Heart right ventricle (tissue), 16 donors: ENCODE results near the gene ACAP3. TPM values are rescaled to one million over a fixed set of nuclear protein-coding genes. Genes with fewer than 3 reads are reported as not detected.
A peak's percentile ranks its signal among the peaks of the same experiment; 100 is the strongest.

Source experiments
- ATAC-seq, 8 donors: fragments of 200-7000 bp; cut with Tn5 transposase; one replicate each; pipeline ENCODE4 v1.9.1; 2020; ENCODE audit warnings: mild to moderate bottlenecking in 8 of 8, moderate library complexity in 8 of 8, moderate number of reproducible peaks in 1 of 8
- DNase-seq, 2 donors: peaks; one replicate each; pipeline ENCODE4 v3.0.0-alpha.2; 2020
- H3K27ac ChIP-seq, 10 donors: fragments of 200-600 bp; sonication (generic) in 2 of 10; one replicate each; pipeline versions ENCODE4 v1.5.0 to v1.8.0; 2020 to 2022; ENCODE audit warnings: mild to moderate bottlenecking in 3 of 10
- H3K27me3 ChIP-seq, 7 donors: fragments of 200-600 bp; one replicate each; pipeline ENCODE4 v1.8.0; 2021 to 2022; ENCODE audit warnings: mild to moderate bottlenecking in 2 of 7
- H3K36me3 ChIP-seq, 9 donors: fragments of 200-600 bp; sonication (generic) in 1 of 9; one replicate each; pipeline versions ENCODE4 v1.5.0 to v1.8.0; 2020 to 2022; ENCODE audit warnings: mild to moderate bottlenecking in 2 of 9
- H3K4me1 ChIP-seq, 9 donors: fragments of 200-600 bp; sonication (generic) in 1 of 9; one replicate each; pipeline versions ENCODE4 v1.5.0 to v1.8.0; 2020 to 2022; ENCODE audit warnings: mild to moderate bottlenecking in 4 of 9
- H3K4me3 ChIP-seq, 10 donors: fragments of 200-600 bp; sonication (generic) in 2 of 10; one replicate each; pipeline versions ENCODE4 v1.5.0 to v1.8.0; 2020 to 2022; ENCODE audit warnings: mild to moderate bottlenecking in 7 of 10, moderate library complexity in 2 of 10
- H3K9me3 ChIP-seq, 11 donors: fragments of 200-600 bp in 10 of 11; sonication (generic) in 2 of 11; one replicate each; pipeline versions ENCODE4 v1.5.0 to v1.8.0; 2013 to 2022; ENCODE audit warnings: mild to moderate bottlenecking in 2 of 11, control low read depth in 1 of 11, moderate library complexity in 1 of 11
- WGBS, 2 donors: extraction: QIAGEN DNeasy Blood & Tissue Kit; methylation state at CpG; one replicate each; pipeline ENCODE4 v1.1.7; 2013; ENCODE audit warnings: inconsistent platforms in 1 of 2; 5-methylcytosine and 5-hydroxymethylcytosine counted together
- intact Hi-C, 10 donors: fragments of 100-400 bp; cut with DNase I; formaldehyde crosslinking; loops; one replicate each; pipeline versions ENCODE4 v1.11.1 to v1.14.2; 2022
- polyA plus RNA-seq, 2 donors: library from polyadenylated mRNA; stranded (reverse); fragments of 200-250 nt; gene quantifications; one replicate each; pipeline ENCODE4 v1.2.3, GENCODE V29; 2013
- total RNA-seq, 10 donors: library from RNA; stranded (reverse); fragmentation: NEBNext Ultra II Directional in 3 of 10; extraction: Animal tissue kit (Norgen Biotek cat#: 25700) in 3 of 10; gene quantifications; one replicate each; pipeline versions ENCODE4 v1.2.1 to v1.2.4, GENCODE V29; 2021 to 2023
- TF ChIP-seq, protein P1 (sequence below), 9 donors: fragments of 200-600 bp; sonication (generic) in 2 of 9; IDR thresholded peaks; one replicate each; pipeline versions ENCODE4 v1.5.0 to v1.8.0; 2021 to 2022; ENCODE audit warnings: antibody characterized with exemption in 9 of 9, mild to moderate bottlenecking in 5 of 9, moderate library complexity in 1 of 9
- donor health status: Arrhythmogenic right ventricular cardiomyopathy.
- donor health status: ischemic (EF 13 %, LVEDD 7.1; RV severe dilation, severe dysfunction).
- donor health status: healthy with polysubstance abuse.
- donor health status: DM: no; HTN: yes; CAD: no.
- donor health status: DM: no; HTN: no; CAD: no.
- donor health status: ischemic (EF 25% LVEDD 6.9; RV normal size, moderate dysfunction).
- donor health status: ischemic (EF 25% LVEDD 5.7; RV mildly dilated, moderate dysfunction).
- donor health status: healthy.
- donor health status: DM: yes; HTN: yes; CAD: no.
- donor health status: Ischemic cardiomyopathy.
- donor health status: ischemic (EF 35%, LVEDD 5.7; RV mildly dilated, moderate dysfunction).
- donor health status: nonischemic (EF 11% LVEDD 7.7; RV severe dilation, severe dysfunction).
- donor health status: DM: yes; HTN: yes; CAD: no.
- donor health status: PGD.
- donor health status: ischemic (EF 29% LVEDD 5.4; RV normal size, mild dysfunction).
- donor health status: nonischemic (EF 23%, LVEDD 6.1; RV moderate dilation, normal function).

ACAP3 gene
- total and polyA plus RNA-seq, 12 donors: 22.2 to 152 (median 30.4) TPM

DNA sequence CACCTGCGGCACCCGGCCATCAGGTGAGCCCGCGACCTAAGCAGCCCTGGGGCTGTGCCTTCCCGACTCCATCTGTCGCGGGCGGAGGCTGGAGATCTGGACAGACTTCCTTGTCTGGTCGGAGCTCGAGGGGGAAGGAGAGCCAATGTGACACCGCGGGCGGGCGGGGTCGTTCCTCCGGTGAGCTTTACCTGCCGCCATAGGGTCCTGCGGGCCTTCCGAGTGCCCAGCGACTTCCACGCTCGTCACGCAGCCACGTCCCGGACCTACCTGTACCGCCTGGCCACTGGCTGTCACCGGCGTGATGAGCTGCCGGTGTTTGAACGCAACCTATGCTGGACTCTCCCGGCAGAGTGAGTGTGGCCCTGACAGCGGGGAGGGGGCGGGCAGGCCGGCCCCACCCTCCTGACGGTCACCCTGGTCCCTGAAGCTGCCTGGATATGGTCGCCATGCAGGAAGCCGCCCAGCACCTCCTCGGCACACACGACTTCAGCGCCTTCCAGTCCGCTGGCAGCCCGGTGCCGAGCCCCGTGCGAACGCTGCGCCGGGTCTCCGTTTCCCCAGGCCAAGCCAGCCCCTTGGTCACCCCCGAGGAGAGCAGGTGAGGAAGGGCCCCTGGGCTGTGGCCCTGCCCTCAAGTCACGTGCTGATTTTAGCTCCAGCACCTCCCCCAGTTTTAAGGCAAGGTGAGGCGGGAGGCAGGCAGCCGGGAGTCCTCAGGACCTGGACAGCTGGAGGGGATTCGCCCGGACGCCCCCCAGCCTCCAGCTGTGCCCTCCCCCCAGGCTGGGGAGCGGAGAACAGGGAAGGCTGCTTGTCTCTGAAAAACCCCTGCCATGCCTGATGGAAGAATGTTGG lies 1.8 kb upstream of the ACAP3 start:
- H3K27me3 ChIP-seq: no peaks in the 10 kb centered on the region
- peaks cover 24 to 45% (median 43%) of the 10 kb centered on the region in 9 donors for H3K4me1 ChIP-seq
- peaks cover 4 to 49% (median 32%) of the 10 kb centered on the region in 9 donors for H3K36me3 ChIP-seq
- 41% methylated on average over 56 to 57 of the region's 57 CpGs for WGBS, 2 donors
- H3K4me3 ChIP-seq: peak overlapping the region; percentile 75 to 99 (median 88)
- intact Hi-C loops: loop anchor here in 2 of 10 donors (5.0 kb wide), 1 partner anchor 38 kb away; the partner anchor contains the start of gene DVL1 (in 2 of the 2)
- H3K27ac ChIP-seq: peak overlapping the region in 9 of 10 donors; percentile 93 to 100 (median 98)
- DNase-seq (peak in 1 of 2 donors; percentile 42), ATAC-seq (peak in 2 of 8 donors; percentile 0)
- TF ChIP-seq, protein P1, sequence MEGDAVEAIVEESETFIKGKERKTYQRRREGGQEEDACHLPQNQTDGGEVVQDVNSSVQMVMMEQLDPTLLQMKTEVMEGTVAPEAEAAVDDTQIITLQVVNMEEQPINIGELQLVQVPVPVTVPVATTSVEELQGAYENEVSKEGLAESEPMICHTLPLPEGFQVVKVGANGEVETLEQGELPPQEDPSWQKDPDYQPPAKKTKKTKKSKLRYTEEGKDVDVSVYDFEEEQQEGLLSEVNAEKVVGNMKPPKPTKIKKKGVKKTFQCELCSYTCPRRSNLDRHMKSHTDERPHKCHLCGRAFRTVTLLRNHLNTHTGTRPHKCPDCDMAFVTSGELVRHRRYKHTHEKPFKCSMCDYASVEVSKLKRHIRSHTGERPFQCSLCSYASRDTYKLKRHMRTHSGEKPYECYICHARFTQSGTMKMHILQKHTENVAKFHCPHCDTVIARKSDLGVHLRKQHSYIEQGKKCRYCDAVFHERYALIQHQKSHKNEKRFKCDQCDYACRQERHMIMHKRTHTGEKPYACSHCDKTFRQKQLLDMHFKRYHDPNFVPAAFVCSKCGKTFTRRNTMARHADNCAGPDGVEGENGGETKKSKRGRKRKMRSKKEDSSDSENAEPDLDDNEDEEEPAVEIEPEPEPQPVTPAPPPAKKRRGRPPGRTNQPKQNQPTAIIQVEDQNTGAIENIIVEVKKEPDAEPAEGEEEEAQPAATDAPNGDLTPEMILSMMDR (IDR thresholded peaks at IDR 0.05): no peak
- H3K9me3 ChIP-seq: no peaks in the 10 kb centered on the region

DNA sequence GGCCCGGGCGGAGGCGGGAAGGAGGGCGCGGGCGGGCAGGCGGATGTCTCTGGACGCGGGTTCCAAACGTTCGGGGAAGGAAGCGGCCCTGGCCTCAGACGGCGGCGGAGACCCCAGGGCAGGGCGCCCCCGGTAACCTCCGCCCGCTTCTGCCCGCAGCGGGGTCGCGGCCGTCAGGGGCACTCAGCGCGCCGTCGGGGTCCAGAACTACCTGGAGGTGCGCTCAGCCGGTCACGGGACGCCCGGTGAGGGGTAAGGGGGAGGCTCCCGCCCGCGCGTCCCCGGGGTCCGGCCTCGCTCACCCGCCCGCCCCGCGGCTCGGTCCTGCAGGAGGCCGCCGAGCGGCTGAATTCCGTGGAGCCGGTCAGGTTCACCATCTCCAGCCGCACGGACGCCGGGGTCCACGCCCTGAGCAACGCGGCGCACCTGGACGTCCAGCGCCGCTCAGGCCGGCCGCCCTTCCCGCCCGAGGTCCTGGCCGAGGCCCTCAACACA lies 1.1 kb upstream of the ACAP3 start:
- TF ChIP-seq, protein P1 (IDR thresholded peaks at IDR 0.05): no peak
- peak overlapping the region; percentile 93 to 100 (median 98) for H3K27ac ChIP-seq
- intact Hi-C loops: loop anchor here in 2 of 10 donors (5.0 kb wide), 1 partner anchor 38 kb away; the partner anchor contains the start of gene DVL1 (in 2 of the 2)
- peak in 1 of 2 donors; percentile 42 for DNase-seq
- H3K4me1 ChIP-seq: peaks cover 27 to 52% (median 50%) of the 10 kb centered on the region in 9 donors
- peak overlapping the region; percentile 75 to 99 (median 88) for H3K4me3 ChIP-seq
- ATAC-seq: peak in 2 of 8 donors; percentile 1 to 9
- no peaks in the 10 kb centered on the region for H3K27me3 ChIP-seq
- WGBS, 2 donors: 1% methylated on average over 55 to 66 of the region's 66 CpGs
- H3K9me3 ChIP-seq: no peaks in the 10 kb centered on the region
- H3K36me3 ChIP-seq: peaks cover 0 to 42% (median 25%) of the 10 kb centered on the region in 9 donors

DNA sequence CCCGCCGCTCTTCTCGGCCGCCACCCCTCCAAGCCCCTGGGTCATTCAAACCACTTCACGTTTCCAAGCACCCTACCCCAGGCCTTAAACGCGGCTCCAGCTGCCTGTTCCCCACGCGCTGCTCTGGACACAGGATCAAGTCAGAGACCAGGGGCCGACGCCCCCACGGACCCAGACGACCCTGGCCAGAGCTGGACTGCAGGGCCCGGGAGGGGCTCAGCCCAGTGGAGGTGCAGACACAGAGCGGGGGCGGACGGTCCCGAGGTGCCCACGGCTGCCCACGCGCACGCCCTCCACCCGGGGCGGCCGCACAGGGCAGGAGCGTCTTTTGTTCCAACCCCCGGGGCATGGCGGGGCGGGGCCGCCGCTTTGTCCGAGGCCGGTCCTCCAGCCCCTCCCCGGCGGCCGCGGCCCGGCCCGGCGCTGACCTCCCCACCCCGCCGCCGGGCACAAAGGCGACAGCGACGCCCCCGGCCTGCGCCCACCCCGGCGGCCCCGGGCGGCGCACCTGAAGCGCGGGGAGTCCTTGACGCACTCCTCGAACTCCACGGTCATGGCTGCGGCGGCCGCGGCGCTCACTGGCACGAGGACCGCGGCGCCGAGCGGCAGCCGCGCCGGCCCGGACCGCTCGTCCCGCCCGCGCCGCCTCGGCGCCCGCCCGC lies 338 bp downstream of the ACAP3 start:
- ATAC-seq (peak in 2 of 8 donors; percentile 0 to 2), DNase-seq (peak; percentile 48 to 59)
- peak overlapping the region; percentile 47 to 99 (median 82) for H3K4me3 ChIP-seq
- no peaks in the 10 kb centered on the region for H3K9me3 ChIP-seq
- H3K27me3 ChIP-seq: no peaks in the 10 kb centered on the region
- intact Hi-C loops: loop anchor here in 2 of 10 donors (5.0 kb wide), 1 partner anchor 40 kb away; the partner anchor contains the start of gene DVL1 (in 2 of the 2)
- peaks cover 27 to 54% (median 50%) of the 10 kb centered on the region in 9 donors for H3K4me1 ChIP-seq
- WGBS, 2 donors: 1% methylated on average over 48 to 83 of the region's 83 CpGs
- TF ChIP-seq, protein P1 (IDR thresholded peaks at IDR 0.05): no peak
- peak overlapping the region; percentile 93 to 100 (median 98) for H3K27ac ChIP-seq
- H3K36me3 ChIP-seq: peaks cover 0 to 28% (median 12%) of the 10 kb centered on the region in 9 donors
